ENCODE results near the gene COL23A1.

The COL23A1 gene

DNA sequence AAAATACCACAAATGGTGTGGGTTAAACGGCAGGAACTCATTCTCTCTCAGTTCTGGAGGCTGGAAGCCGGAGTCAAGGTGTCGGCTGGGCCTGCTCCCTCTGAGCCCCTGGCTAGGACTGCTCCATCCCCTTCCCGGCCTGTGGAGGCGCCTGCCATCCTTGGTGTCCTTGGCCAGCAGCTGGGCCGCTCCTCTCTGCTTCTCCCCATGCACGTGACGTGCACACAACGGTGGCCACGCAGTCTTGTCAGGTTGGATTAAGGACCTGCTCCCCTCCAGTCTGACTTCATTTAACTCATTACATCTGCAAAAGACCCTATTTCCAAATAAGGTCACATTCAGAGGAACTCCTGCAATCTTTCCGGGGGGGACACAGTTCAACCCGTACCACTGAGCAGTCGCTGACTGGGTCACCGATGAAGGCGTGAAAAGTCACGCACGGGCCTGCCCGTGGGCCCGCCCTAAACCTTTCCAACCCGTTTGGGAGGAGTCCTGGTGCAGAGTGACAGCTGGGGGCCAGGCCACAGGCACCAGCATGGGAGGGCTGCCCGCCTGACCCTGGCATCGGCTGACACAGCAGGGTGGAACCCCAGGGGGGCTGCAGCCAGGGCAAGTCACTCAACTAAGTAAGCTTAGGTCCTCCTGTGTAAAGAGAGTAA, 135.2 kb downstream of the COL23A1 start:
- no peak for DNase-seq

DNA sequence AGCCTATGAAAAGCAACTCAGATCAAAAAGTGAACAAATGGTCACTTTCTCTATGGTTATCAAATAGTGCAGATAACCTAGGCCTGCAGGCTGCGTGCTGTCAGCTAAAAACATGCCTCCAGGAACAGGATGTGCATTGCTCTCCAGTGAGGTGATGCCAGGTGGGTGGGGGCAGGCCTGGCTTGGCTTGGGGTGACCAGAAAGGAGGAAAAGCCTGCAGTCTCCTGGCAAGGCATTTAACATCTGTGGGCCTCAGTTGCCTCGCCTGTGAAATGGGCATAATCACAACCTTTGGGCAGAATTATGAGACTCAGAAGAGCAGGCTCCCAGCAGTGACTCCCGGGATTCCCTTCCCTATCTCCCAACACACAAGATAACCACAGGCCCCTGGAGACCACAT, 135.9 kb downstream of the COL23A1 start:
- no peak for DNase-seq

DNA sequence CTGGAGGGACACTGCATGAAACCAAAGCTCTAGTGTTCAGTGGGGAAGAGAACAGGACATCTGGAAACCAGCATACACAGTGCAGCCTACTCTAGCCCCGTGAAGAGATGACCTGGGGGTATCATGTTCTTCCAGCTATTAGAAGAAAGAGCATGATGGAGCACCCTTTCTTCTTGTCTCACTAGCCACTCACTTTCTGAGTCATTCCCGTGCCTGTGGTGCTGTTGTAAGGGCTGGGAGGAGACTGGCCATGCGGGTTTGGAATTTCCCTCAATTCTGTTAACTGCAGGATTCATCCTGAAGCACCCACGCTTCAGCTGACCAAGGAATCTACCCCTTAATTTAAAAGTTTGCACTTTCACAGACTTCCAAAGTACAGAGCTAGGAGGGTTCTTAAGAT, 137.0 kb downstream of the COL23A1 start:
- no peak for DNase-seq

DNA sequence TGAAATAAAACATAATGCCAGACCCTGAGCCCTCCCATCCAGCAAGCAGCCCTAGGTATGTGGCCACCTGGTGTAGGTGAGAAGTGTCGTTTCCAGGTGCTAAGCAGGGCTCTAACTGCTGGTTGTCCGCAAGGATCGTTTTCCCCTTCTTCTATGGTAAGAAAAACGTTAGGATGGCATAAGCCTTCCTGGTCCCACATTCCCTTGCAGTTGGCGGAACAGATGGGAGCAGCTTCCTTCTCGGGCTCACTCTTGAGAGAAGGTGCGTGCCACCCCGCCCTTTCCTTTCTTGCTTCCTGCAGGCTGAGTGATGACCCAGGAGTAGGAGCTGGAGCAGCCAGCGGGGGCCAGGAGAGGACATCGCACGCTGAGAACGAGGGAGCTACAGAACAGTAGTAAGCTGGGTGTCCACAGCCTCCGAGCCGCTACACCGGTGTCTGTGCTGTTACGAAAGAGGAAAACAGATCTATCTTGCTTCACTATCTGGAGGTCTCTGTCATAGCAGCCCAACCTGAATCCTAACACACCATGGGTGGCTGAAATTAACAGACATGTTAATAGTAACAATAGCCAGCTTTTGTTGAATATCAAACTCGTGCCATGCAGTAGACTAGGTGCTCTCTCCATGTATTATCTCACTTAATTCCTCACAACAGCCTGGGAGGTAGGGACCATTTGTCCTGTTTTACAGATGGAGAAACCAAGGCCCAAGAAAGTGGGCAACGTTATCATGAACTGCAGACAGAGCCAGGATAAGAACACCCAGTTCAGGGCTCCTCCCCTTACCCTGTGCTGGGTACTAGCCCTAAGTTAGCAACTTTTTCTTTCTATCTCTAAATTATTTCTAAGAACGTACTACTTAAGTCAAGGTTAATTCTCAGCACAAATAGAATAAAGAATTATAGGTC, 139.8 kb downstream of the COL23A1 start:
- no peak for DNase-seq

DNA sequence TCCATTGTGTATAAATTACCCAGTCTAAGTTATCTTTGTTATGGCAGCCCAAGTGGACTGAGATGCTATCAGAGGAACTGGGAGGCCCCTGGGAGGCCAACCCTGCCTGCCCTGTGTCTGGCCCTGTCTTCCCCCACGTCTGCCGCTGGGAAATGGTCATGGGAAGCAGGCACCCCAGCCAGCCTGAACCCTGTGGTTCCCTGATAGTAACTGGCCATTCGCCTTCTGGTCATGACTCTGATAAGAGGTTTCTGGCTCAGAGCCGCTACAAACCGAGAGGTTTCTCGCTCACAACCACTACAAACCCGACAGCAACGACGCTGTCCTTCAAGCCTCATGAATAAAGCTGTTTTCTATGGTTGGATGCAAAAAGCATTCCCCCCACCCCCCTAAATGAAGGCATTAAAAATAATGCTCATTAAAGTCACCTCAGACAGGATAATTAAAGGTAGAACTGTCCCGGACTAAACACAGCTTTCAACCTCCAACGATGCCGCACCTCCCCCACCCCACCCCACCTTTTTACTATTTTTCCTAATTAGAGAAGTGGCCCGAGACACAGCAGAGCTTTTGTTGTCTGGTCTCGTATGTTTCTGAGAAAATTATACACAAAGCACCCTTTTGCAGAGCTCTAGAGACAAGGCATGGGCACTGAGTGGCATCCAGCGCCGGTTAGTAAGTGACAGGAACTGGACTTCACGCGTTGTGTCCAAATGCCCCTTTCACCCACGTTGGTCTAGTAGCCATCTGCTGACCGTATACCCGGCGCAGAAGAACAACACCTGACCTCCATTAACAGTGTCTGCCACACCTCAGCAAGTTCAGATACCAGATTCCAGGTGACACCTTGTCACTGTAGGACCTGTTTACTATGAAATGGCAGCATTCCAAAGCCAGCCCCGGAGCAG, 140.8 kb downstream of the COL23A1 start:
- no peak for DNase-seq

DNA sequence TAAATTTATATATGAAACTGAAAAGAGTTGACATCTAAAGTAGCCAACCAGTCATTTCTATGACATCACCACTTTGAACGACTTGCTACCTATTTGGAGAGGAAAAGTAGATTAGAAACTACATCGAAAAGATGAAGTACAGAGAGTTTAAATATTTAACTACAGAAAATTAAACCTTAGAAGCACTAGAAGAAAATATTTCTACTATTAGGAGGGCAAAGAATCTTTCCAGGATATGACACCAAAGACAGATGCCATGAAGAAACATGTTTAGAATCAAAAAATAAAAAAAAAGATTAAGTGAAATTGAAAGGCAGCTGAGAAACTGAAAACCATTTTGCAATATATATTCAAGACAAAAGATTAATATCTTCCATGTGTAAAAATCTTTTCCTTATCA, 144.7 kb downstream of the COL23A1 start:
- DNase-seq = no peak

DNA sequence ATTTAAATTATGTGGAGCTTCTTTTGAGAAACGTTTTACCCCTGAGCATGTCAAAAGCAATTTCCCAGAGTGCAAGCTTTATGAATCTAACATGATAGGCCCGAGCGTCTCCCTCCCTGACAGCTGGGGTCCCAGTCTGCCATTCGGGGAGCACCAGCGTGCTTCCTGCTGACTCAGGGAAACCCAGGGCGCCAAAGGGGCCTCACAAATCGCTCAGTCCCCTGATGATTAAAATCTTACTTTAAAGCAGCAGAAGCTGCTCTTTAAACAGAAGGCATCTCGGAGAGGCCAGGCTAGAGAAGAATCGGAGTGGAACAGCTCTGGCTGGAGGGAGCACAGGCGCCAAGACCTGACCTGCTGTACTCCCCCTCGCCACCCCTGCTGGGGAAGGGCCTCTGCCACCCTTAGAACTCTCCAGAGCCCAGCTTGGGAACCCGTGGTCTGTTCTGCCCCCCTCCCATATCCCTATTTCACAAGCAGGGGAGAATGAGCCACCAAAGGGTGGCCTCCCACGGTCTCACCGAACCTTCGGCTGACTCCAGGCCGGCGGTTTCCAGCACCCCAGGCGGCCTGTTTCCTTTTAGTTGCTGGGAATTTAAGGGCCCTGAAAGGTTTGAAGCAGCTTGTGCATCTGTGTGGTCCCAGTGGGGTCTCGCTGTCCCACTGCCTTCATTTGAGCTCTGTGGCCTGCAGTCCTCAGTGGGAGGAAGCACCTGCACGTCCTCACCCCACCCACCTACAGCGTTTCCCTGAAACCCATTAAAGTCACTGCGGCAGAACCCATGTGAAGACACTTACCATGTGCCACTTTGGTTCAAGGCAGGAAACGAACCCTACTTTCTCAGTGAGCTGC, 147.6 kb downstream of the COL23A1 start:
- no peak for DNase-seq

DNA sequence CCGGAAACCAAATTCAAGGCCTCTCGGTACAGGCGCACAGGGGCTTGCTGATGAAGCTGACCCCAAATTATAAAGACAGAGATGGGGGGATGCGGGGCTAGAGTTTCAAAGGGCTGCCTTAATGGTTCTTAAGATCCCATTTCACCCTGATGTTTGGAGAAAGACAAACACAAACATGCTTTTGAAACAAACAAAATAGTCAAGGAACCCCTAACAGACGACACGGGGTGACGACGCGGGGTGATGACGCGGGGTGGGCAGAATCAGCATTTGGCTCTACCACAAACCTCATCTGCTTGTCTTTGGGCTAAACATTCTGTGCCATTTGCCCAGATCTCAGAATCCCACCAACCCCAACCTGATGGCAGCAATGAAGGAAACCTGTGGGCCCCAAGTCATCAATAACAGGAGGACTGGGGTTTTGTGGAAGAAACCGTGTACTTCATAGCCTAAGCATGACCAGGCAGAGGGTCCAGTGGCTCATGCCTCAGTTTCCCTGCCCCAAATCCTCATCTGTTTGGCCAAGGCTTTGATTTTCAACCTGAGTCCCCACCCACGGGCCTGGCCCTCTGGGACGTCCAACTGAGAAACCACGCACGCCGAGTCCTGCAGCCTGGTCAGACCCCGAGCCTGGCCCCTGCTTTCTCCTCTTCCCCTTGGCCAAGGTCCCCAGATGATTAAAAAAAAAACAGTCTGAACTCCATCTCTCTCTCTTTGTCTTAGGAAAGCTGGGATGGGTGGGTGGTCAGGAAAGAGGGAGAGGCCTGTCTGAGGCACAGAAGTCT, 148.5 kb downstream of the COL23A1 start:
- no peak for DNase-seq

DNA sequence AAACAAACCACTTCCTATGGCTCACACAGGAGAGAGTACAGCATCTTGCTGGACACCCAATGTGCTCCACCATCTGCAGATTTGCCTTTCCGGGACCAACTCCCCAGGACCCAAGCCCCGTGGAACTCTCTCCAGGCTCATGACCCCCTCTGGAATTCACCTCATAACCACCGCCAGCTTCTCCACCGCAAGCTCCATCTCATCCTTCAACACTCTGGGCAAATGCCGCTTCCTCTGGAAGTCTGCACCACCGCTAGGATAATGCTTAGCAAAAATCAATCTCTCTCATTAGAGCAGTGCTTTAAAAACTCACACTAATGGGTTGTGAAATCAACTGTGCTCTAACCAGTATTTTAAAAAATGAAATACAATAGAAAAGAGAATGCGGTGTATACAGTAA, 150.0 kb downstream of the COL23A1 start:
- no peak for DNase-seq

DNA sequence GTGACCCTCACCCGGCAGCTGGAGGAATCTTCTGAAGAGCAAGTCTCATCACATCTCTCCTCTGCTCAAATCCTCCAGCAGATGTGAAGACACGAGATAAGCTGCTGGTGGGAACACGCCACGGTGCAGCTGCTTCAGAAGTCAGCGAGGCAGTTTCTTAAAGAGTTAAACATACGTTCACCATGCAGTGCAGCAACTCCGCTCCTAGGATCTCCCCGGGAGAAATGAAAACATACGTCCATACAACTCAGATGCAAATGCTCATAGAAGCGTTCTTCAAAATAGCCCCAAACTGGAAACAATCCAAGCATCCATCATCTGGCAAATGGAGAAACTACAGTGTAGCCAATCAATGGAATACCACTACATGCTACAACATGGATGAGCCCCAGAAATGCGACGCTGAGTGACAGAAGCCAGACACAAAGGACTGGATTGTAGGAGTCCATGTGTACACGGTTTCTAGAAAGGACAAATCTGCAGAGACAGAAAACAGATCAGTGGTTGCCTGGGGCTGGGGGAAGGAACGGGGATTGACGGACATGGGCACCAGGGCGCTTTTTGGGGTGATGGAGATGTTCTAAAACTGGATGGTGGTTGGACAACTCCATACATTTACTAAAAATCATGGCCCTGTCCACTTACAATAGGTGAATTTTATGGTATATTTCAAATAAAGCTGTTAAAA, 150.6 kb downstream of the COL23A1 start:
- no peak for DNase-seq

DNA sequence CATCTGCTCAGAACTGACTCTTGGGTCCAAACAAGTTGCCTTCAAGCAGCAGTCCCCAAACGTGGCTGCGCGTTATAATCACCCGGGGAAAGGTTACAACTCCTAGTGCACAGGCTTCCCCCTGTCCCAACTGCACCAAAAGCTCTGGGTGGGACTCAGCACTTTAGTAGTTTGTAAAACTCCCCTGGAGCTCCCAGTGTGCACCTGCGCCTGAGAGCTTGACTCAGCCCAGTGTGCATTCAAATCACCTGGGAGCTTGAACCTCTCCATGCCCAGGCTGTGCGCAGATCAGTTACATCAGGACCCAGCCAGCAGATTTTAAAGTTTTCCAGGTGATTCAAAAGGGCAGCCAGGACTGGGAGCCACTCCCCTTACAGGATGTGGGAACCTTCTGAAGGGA, 151.4 kb downstream of the COL23A1 start:
- DNase-seq = no peak

DNA sequence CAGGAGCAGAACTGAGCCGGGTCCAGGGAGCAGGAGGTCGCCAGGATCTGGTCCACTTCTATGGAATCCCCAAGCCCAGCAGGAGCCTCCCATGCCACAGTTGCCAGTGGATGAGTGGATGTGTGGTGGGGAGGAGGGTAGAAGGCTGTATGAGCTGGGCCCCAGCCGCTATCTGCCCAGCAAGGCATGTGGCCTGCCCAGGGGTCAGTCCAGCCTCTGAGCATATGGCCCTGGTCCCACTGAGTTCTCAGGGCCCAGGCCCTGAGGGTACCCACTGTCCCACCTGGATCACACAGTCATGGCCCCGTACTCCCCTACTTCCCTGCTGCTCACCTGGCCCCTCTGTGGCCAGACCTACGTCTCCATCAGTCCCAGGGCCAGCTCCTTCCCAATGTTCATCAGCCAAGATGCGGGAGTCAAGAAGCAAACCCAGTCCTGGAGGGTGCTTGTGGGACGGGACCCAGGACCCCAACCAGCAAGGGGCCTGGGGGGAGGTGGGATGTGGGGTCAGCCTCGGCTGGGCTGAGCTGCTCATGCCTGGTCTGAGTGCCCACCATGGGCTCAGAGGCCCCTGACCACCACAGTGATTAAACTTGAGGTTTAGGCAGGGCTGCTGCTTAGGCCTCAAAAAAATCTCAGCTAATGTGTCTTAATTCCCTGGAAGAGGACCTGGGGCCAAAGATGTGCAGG, 152.7 kb downstream of the COL23A1 start:
- no peak for DNase-seq

DNA sequence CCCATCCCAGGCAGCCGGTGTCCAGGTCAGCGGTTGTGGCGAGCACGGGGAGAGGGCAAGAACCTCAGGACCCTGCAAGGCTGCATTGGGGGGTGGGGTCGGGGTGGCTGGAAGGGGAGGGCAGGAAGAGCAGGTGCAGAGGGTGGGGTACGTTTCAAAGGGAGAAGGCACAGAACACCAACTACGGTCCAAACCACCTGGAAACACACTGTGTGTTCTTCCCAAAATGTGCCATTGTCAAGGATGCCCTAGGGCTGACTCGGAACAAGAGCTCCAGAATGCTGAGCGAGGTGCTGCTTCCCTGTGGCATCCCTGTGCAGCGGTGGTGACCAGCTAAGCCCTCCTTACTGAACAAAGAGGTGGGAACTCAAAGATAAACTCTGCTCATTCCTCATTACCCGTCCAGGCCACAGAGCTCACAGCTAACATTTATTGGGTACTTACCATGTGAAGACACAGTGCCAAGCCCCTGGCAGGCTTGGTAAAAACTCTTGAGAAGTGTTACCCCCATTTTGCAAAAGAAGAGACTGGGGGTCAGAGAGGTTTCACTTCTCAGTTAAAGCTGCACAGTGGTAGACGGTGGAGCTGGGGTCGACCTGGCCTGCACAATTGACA, 153.8 kb downstream of the COL23A1 start:
- DNase-seq = no peak

DNA sequence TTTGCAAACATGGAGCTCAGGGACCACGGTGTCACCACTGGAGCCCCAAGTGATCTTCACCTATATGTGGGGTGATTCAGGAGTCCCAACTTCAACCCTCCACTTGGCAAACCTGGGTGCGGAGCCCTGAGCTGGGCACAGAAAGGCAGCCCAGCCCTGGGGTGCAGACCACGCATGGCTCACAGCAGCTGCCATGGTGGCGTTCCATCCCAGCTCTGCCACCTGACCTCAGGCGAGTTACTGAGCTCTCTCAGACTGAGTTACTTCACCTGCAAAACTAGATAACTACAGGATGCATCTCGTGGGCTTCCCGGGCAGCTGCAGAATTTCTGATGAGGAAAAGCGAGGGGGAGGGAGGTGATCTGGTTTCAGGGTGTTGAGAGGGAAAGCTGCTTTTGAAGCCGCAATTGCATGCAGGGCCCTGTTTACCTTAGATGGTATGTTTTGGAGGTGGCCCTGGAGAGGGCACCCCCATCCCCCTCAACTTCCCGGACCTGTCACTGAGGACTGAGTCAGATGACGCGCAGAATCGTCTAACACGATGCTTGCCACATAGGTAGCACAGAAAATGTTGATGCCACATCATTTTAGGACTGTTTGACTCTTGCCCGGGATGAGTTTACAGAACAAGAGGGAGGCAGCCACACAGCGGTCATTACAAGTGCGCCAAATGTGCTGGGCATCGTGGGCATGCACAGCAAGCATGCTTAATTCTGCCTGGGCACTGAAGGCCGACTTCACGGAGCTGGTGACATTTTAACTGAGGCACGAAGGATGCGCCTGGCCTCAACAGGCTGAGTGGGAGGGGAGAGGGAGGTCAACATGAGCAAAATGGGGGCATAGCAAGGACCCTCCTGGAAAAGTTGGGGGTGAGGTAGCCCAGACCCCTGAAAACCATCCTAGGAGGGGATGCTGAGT, 154.6 kb downstream of the COL23A1 start:
- no peak for DNase-seq

DNA sequence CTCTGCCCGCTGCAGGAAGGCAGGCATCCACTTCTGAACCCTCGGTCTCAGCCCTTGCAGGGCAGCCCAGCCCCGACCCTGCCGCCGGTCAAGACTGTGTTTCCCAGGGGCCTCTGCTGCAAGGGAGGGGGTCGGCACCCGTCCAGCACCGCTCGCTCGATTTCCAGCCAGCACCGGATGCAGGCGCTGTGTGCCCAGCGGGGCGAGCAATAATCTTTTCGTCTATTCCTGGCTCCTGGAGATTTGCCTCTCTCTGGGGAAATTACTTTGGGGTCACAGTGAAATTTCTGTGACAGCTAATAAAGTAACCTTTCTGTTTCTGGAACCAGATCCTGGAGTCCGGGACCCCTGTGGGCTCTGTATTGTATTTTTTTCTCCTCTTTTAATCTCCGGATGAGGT, 155.3 kb downstream of the COL23A1 start:
- DNase-seq = no peak

DNA sequence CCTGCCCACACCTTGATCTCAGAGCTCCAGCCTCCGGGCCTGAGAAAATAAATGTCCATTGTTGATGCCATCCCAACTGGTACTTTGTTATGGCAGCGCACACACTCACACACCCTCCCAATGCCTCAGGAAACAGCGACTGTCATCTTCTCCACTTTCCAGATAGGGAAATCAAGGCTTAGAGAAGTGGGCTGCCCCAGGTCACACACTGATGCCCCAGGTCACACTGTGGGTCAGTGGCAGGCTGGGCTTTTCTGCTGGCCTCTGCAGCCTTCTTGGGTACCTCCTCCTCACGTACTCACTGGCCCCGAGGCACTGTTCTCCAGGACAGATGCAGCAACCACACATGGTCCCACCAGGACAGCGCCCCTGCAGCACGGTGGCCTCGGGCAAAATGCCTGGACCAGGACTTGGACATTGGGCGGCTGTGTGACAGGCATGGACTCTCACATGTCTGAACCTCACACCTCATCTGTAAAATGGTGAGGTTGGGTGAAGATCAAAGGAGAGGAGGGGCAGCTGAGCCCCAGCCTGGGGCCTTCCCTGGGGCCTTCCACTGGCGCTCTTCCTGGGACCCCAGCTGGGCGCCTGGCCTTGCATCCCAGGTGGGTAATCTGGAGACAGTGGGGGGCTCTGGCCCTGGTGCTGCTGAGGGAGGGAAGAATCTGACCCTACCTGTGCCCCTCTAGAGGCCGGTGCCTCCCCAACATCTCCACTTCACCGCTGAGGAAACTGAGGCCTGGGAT, 156.0 kb downstream of the COL23A1 start:
- no peak for DNase-seq

DNA sequence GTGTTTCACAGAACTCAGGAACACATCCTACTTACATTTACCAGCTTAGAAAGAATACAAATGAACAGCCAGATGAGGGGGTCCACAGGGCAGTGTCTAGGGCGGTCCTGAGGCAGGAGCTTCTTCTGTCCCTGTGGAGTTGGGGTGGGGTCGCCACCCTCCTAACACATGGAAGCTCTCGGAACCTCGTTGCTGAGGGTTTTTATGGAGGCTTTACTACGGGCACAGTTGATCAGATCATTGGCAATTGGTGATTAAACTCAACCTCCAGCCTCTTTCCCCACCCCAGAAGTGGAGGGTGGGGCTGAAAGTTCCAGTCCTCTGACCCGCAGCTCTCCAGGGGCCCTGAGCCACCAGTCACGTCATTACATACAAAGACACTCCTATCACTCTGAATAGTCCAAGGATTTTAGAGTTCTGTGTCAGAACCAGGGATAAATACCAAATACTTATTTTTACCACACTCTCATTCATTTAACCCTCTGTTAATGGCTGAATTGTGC, 156.9 kb downstream of the COL23A1 start:
- no peak for DNase-seq
